ENCODE measurements around the gene ALPK3.

GRCh38 chr15:84819791-84820190 lies 2.6 kb downstream of the ALPK3 start:
- TF ChIP-seq CTCF (IDR thresholded peaks at IDR 0.05) (no peak), ZFX (IDR thresholded peaks at IDR 0.05; ENCODE audit: borderline replicate concordance) (no peak)

Measured in 22Rv1 (cell line).